GM21447 (cell line): ENCODE measurements around the gene NELFE.
"Not testable (repeated sequence)": the region's sequence is repeated elsewhere in the genome, so short reads cannot be mapped to it uniquely, and the experiment has no call there.

ENCODE experiments used
- ATAC-seq: cut with Tn5 transposase; IDR thresholded peaks from one replicate; pipeline ENCODE4 v1.9.1; 2021; ENCODE audit not compliant: unreplicated experiment

Gene NELFE

GRCh38 chr6:31958741-31959739 lies at the start of gene NELFE, which contains the start of gene SKIC2:
Gene NELFE (minus strand): TSS chr6:31958971. CDS start chr6:31958446, 525 bp downstream.
Gene SKIC2 (plus strand): TSS chr6:31959175. CDS start chr6:31959193, 18 bp downstream.
- peak; percentile 93 for ATAC-seq

- not testable (repeated sequence) for ATAC-seq
Observed at GRCh38 chr6:32008037-32008436, 49.3 kb upstream of the NELFE start.

GRCh38 chr6:32007086-32007485 lies 48.3 kb upstream of the NELFE start:
- ATAC-seq, result not testable (repeated sequence)

- not testable (repeated sequence) for ATAC-seq
Observed at GRCh38 chr6:32005991-32006529, 47.3 kb upstream of the NELFE start.

- not testable (repeated sequence) for ATAC-seq
Observed at GRCh38 chr6:32005538-32005880, 46.7 kb upstream of the NELFE start.

GRCh38 chr6:32004864-32005537 lies 46.2 kb upstream of the NELFE start:
- not testable (repeated sequence) for ATAC-seq

- ATAC-seq, result not testable (repeated sequence)
Observed at GRCh38 chr6:32004393-32004792, 45.6 kb upstream of the NELFE start.

- ATAC-seq, result not testable (repeated sequence)
Observed at GRCh38 chr6:32003301-32003700, 44.5 kb upstream of the NELFE start.

GRCh38 chr6:32002546-32003268 lies 43.9 kb upstream of the NELFE start:
- ATAC-seq, result not testable (repeated sequence)

- not testable (repeated sequence) for ATAC-seq
Observed at GRCh38 chr6:31996385-31996784, 37.6 kb upstream of the NELFE start.

- not testable (repeated sequence) for ATAC-seq
Observed at GRCh38 chr6:31994421-31994820, 35.6 kb upstream of the NELFE start.

GRCh38 chr6:31989363-31989762 lies 30.6 kb upstream of the NELFE start:
- not testable (repeated sequence) for ATAC-seq

GRCh38 chr6:31981744-31982143 lies 23.0 kb upstream of the NELFE start, which contains the start of gene C4A:
Gene C4A (plus strand): TSS chr6:31982057. CDS start chr6:31982108, 51 bp downstream.
- ATAC-seq, result not testable (repeated sequence)

GRCh38 chr6:31980998-31981397 lies 22.2 kb upstream of the NELFE start:
- ATAC-seq, result not testable (repeated sequence)

- not testable (repeated sequence) for ATAC-seq
Observed at GRCh38 chr6:31980195-31980876, 21.6 kb upstream of the NELFE start.

- ATAC-seq, result no peak
Observed at GRCh38 chr6:31979238-31979898, 20.6 kb upstream of the NELFE start.

- ATAC-seq, result no peak
Observed at GRCh38 chr6:31978831-31979230, 20.1 kb upstream of the NELFE start.

- ATAC-seq, result no peak
Observed at GRCh38 chr6:31977816-31978431, 19.2 kb upstream of the NELFE start.

- not testable (repeated sequence) for ATAC-seq
Observed at GRCh38 chr6:31976065-31976464, 17.3 kb upstream of the NELFE start.
